ENCODE data around the gene CCL19.

- TF ChIP-seq CTCF (IDR thresholded peaks at IDR 0.05): no peak
- no peak for TF ChIP-seq POLR2AphosphoS5 (IDR thresholded peaks at IDR 0.05)
Observed at GRCh38 chr9:34693560-34693959, 2.5 kb upstream of the CCL19 start.
